ENCODE data around the gene HOXC12.

DNA sequence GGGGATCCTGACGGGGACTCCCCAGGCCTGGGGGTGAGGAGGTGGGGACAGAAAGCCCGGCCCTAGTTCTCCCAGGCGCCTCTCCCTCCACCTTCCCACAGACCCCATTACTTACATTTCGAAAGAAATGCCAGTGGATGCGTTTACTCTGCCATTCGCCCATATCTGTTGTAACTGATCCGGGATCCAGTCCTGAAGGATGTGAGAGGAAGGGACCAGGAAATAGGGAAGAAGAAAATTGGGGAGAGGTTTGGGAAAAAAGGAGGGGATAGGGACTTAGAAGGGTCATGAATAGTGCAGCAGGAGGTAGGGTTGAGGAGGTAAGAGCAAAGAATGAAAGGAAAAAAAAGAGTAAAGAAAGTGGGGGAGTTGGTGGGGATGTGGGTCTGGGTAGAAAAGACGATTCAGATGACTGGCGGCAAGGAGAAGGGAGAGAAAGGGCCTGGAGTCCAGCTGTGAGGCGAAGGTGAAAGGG, 1.1 kb downstream of the HOXC12 start:
- no peak for TF ChIP-seq TAF1 (IDR thresholded peaks at IDR 0.05; ENCODE audit: low read depth)
- no peak for TF ChIP-seq CEBPB (IDR thresholded peaks at IDR 0.05)
- TF ChIP-seq YY1 (IDR thresholded peaks at IDR 0.05; ENCODE audit: low read depth), result no peak
- TF ChIP-seq CREB1 (IDR thresholded peaks at IDR 0.05; ENCODE audit: low read depth), result no peak
- TF ChIP-seq, protein P1, sequence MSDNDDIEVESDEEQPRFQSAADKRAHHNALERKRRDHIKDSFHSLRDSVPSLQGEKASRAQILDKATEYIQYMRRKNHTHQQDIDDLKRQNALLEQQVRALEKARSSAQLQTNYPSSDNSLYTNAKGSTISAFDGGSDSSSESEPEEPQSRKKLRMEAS (IDR thresholded peaks at IDR 0.05), result no peak
- TF ChIP-seq, protein P2, sequence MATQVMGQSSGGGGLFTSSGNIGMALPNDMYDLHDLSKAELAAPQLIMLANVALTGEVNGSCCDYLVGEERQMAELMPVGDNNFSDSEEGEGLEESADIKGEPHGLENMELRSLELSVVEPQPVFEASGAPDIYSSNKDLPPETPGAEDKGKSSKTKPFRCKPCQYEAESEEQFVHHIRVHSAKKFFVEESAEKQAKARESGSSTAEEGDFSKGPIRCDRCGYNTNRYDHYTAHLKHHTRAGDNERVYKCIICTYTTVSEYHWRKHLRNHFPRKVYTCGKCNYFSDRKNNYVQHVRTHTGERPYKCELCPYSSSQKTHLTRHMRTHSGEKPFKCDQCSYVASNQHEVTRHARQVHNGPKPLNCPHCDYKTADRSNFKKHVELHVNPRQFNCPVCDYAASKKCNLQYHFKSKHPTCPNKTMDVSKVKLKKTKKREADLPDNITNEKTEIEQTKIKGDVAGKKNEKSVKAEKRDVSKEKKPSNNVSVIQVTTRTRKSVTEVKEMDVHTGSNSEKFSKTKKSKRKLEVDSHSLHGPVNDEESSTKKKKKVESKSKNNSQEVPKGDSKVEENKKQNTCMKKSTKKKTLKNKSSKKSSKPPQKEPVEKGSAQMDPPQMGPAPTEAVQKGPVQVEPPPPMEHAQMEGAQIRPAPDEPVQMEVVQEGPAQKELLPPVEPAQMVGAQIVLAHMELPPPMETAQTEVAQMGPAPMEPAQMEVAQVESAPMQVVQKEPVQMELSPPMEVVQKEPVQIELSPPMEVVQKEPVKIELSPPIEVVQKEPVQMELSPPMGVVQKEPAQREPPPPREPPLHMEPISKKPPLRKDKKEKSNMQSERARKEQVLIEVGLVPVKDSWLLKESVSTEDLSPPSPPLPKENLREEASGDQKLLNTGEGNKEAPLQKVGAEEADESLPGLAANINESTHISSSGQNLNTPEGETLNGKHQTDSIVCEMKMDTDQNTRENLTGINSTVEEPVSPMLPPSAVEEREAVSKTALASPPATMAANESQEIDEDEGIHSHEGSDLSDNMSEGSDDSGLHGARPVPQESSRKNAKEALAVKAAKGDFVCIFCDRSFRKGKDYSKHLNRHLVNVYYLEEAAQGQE (IDR thresholded peaks at IDR 0.05; ENCODE audit: low read depth), result no peak
- TF ChIP-seq RAD21 (IDR thresholded peaks at IDR 0.05; ENCODE audit: low read depth), result no peak
- TF ChIP-seq TEAD4 (IDR thresholded peaks at IDR 0.05), result no peak
- no peak for TF ChIP-seq EP300 (IDR thresholded peaks at IDR 0.05; ENCODE audit: borderline replicate concordance)
- TF ChIP-seq FOXM1 (IDR thresholded peaks at IDR 0.05; ENCODE audit: borderline replicate concordance, low read depth), result no peak
- no peak for TF ChIP-seq ZBTB7A (IDR thresholded peaks at IDR 0.05; ENCODE audit: low read depth)
- no peak for TF ChIP-seq NFIC (IDR thresholded peaks at IDR 0.05)
- no peak for TF ChIP-seq EGR1 (IDR thresholded peaks at IDR 0.05)
- TF ChIP-seq, protein P3, sequence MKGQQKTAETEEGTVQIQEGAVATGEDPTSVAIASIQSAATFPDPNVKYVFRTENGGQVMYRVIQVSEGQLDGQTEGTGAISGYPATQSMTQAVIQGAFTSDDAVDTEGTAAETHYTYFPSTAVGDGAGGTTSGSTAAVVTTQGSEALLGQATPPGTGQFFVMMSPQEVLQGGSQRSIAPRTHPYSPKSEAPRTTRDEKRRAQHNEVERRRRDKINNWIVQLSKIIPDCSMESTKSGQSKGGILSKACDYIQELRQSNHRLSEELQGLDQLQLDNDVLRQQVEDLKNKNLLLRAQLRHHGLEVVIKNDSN (IDR thresholded peaks at IDR 0.05), result no peak
